ENCODE measurements around the gene TRIM50. TPM values are rescaled to one million over a fixed set of nuclear protein-coding genes. Genes with fewer than 3 reads are reported as not detected.

TRIM50 gene
- total RNA-seq, 1 experiment from 2014 or later = not detected

DNA sequence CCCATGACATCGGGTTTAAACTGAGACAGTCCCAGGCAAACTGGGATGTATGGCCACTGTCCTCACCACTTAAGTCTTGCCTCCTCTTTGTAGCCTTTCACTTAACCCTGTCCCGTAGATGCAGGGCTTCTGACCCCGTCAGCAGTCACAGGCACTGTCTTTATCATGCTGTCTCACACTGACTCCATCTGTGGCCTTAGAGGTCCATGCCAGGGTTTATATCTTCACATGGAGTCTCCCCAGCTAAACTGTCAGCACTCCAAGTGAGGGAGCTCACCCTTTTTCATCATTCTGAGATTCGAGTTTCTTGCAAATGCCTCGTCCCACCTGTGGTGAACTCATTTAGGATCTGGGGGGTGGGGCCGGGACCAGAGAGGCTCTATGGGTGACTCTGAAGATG is 2.9 kb upstream of the TRIM50 start:
- in situ Hi-C loops (cut with HindIII; ENCODE audit: low pct_unique_long_range_greater_than_20kb, low sequenced_read_pairs) (no loop called here), intact Hi-C loops (cut with micrococcal nuclease; ENCODE audit: unreplicated experiment) (no loop called here)
- TF ChIP-seq, protein P1, sequence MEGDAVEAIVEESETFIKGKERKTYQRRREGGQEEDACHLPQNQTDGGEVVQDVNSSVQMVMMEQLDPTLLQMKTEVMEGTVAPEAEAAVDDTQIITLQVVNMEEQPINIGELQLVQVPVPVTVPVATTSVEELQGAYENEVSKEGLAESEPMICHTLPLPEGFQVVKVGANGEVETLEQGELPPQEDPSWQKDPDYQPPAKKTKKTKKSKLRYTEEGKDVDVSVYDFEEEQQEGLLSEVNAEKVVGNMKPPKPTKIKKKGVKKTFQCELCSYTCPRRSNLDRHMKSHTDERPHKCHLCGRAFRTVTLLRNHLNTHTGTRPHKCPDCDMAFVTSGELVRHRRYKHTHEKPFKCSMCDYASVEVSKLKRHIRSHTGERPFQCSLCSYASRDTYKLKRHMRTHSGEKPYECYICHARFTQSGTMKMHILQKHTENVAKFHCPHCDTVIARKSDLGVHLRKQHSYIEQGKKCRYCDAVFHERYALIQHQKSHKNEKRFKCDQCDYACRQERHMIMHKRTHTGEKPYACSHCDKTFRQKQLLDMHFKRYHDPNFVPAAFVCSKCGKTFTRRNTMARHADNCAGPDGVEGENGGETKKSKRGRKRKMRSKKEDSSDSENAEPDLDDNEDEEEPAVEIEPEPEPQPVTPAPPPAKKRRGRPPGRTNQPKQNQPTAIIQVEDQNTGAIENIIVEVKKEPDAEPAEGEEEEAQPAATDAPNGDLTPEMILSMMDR (IDR thresholded peaks at IDR 0.05) = no peak
- TF ChIP-seq, protein P2, sequence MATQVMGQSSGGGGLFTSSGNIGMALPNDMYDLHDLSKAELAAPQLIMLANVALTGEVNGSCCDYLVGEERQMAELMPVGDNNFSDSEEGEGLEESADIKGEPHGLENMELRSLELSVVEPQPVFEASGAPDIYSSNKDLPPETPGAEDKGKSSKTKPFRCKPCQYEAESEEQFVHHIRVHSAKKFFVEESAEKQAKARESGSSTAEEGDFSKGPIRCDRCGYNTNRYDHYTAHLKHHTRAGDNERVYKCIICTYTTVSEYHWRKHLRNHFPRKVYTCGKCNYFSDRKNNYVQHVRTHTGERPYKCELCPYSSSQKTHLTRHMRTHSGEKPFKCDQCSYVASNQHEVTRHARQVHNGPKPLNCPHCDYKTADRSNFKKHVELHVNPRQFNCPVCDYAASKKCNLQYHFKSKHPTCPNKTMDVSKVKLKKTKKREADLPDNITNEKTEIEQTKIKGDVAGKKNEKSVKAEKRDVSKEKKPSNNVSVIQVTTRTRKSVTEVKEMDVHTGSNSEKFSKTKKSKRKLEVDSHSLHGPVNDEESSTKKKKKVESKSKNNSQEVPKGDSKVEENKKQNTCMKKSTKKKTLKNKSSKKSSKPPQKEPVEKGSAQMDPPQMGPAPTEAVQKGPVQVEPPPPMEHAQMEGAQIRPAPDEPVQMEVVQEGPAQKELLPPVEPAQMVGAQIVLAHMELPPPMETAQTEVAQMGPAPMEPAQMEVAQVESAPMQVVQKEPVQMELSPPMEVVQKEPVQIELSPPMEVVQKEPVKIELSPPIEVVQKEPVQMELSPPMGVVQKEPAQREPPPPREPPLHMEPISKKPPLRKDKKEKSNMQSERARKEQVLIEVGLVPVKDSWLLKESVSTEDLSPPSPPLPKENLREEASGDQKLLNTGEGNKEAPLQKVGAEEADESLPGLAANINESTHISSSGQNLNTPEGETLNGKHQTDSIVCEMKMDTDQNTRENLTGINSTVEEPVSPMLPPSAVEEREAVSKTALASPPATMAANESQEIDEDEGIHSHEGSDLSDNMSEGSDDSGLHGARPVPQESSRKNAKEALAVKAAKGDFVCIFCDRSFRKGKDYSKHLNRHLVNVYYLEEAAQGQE (IDR thresholded peaks at IDR 0.05; ENCODE audit: insufficient read depth in 1 of 2, low read depth in 2 of 2, low read length in 1 of 2) = no peak
- TF ChIP-seq POLR2AphosphoS5 (IDR thresholded peaks at IDR 0.05; ENCODE audit: low read depth, low read length) (no peak), SIN3A (IDR thresholded peaks at IDR 0.05; ENCODE audit: borderline replicate concordance, insufficient read depth, low read depth, low read length) (no peak), TCF7L2 (IDR thresholded peaks at IDR 0.05; ENCODE audit: low read depth, low read length) (no peak)
- H3K4me3 ChIP-seq (ENCODE audit: low read depth in 2 of 2, low read length in 2 of 2) = no peak overlapping the region
- no TSS peak for BruUV-seq (replicated peaks)
- H3K36me3 ChIP-seq (ENCODE audit: control insufficient read depth, insufficient read depth, low read length) = no peaks in the 10 kb centered on the region
- ChIA-PET POLR2A (no interaction called here), CTCF (no interaction called here)
- DNase-seq (ENCODE audit: low read depth, low spot score) = no peak
- no peak for ATAC-seq
- H3K9me3 ChIP-seq (ENCODE audit: control insufficient read depth, insufficient read depth, low read depth, low read length) = no peaks in the 10 kb centered on the region
- no peaks in the 10 kb centered on the region for H3K27me3 ChIP-seq (ENCODE audit: control insufficient read depth, insufficient read depth, low read length)
- H3K4me1 ChIP-seq (ENCODE audit: control insufficient read depth, insufficient read depth, low read length) = no peaks in the 10 kb centered on the region
- H3K27ac ChIP-seq (ENCODE audit: low read length) = no peak overlapping the region

DNA sequence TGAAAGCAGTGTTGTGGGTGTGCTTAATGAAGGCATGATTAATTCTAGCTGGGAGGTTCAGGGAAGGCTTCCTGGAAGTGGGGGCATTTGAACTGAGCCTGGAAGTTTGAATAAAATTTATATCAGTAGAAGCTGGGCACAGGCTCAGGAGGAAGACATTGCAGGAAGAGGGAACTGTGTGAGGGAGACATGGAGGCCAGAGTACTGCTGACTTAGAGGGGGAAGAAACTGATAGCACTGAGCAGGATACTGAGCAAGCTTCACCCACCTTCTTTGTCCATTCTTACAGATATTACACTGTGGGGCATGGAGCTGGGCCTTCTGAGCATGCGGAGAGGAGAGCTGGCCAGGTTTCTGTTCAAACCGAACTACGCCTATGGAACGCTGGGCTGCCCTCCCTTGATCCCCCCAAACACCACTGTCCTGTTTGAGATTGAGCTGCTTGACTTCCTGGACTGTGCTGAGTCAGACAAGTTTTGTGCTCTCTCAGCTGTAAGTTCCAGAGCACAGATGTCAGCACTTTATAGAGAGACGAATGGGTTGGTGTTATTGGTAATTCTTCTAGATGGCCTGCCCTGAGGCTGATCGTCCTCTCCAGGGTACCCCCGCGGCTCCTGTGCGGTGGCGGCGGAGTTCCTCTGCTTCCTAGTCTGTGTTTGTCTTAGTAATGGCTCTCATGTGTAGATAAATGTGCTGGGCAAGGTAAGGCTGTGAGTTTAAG is 2.1 kb upstream of the TRIM50 start:
- ChIA-PET POLR2A (interaction anchor here (0.6 kb wide), 1 partner anchor 28 kb away, joined by 4 read pairs; no protein-coding TSS in a partner anchor), CTCF (no interaction called here)
- in situ Hi-C loops (cut with HindIII; ENCODE audit: low pct_unique_long_range_greater_than_20kb, low sequenced_read_pairs) = no loop called here
- intact Hi-C loops (cut with micrococcal nuclease; ENCODE audit: unreplicated experiment) = no loop called here
- no TSS peak for BruUV-seq (replicated peaks)
- Histone ChIP-seq H3K27me3 (ENCODE audit: control insufficient read depth, insufficient read depth, low read length) (no peaks in the 10 kb centered on the region), H3K4me3 (ENCODE audit: low read depth in 2 of 2, low read length in 2 of 2) (no peak overlapping the region), H3K9me3 (ENCODE audit: control insufficient read depth, insufficient read depth, low read depth, low read length) (no peaks in the 10 kb centered on the region), H3K27ac (ENCODE audit: low read length) (no peak overlapping the region), H3K36me3 (ENCODE audit: control insufficient read depth, insufficient read depth, low read length) (no peaks in the 10 kb centered on the region), H3K4me1 (ENCODE audit: control insufficient read depth, insufficient read depth, low read length) (no peaks in the 10 kb centered on the region)
- ATAC-seq (0 out of 2 replicates have a peak, but pooled peaks have one; percentile 22), DNase-seq (ENCODE audit: low read depth, low spot score) (no peak)
- TF ChIP-seq SIN3A (IDR thresholded peaks at IDR 0.05; ENCODE audit: borderline replicate concordance, insufficient read depth, low read depth, low read length) (no peak), POLR2AphosphoS5 (IDR thresholded peaks at IDR 0.05; ENCODE audit: low read depth, low read length) (no peak), TCF7L2 (IDR thresholded peaks at IDR 0.05; ENCODE audit: low read depth, low read length) (no peak)
- TF ChIP-seq, protein P1 (IDR thresholded peaks at IDR 0.05) = no peak
- TF ChIP-seq, protein P2 (IDR thresholded peaks at IDR 0.05; ENCODE audit: insufficient read depth in 1 of 2, low read depth in 2 of 2, low read length in 1 of 2) = no peak
